HepG2 (cell line): ENCODE results near the gene HSD3B7.

Experiments
- CBX5 ChIP-seq: sonication (generic); formaldehyde crosslinking; IDR thresholded peaks from 2 replicates; pipeline ENCODE4 v1.4.0; 2020; ENCODE audit warnings: missing genetic modification reagents, borderline replicate concordance
- IKZF4 ChIP-seq: sonication (generic); formaldehyde crosslinking; IDR thresholded peaks from 2 replicates; pipeline ENCODE4 v1.5.1; 2020; ENCODE audit warnings: borderline replicate concordance, mild to moderate bottlenecking, low read depth, missing genetic modification reagents; ENCODE audit errors: not compliant biosample characterization
- JUN ChIP-seq: sonication (generic); formaldehyde crosslinking; IDR thresholded peaks from 2 replicates; pipeline ENCODE4 v1.4.0; 2020; ENCODE audit warnings: mild to moderate bottlenecking, missing genetic modification reagents
- TP53 ChIP-seq: sonication (generic); formaldehyde crosslinking; conservative IDR thresholded peaks from 2 replicates; pipeline ENCODE4 v1.4.0; 2020; ENCODE audit warnings: missing genetic modification reagents
- ZNF446 ChIP-seq: sonication (generic); formaldehyde crosslinking; IDR thresholded peaks from 2 replicates; pipeline ENCODE4 v1.5.0; 2020; ENCODE audit warnings: mild to moderate bottlenecking, missing genetic modification reagents
- TF ChIP-seq, protein P1 (sequence below): sonication (generic); formaldehyde crosslinking; IDR thresholded peaks from 2 replicates; pipeline ENCODE4 v1.5.0; 2020; ENCODE audit warnings: mild to moderate bottlenecking, missing genetic modification reagents
- TF ChIP-seq, protein P2 (sequence below): sonication (generic); formaldehyde crosslinking; IDR thresholded peaks from 2 replicates; pipeline ENCODE4 v1.5.0; 2020; ENCODE audit warnings: mild to moderate bottlenecking, missing genetic modification reagents, moderate library complexity

DNA sequence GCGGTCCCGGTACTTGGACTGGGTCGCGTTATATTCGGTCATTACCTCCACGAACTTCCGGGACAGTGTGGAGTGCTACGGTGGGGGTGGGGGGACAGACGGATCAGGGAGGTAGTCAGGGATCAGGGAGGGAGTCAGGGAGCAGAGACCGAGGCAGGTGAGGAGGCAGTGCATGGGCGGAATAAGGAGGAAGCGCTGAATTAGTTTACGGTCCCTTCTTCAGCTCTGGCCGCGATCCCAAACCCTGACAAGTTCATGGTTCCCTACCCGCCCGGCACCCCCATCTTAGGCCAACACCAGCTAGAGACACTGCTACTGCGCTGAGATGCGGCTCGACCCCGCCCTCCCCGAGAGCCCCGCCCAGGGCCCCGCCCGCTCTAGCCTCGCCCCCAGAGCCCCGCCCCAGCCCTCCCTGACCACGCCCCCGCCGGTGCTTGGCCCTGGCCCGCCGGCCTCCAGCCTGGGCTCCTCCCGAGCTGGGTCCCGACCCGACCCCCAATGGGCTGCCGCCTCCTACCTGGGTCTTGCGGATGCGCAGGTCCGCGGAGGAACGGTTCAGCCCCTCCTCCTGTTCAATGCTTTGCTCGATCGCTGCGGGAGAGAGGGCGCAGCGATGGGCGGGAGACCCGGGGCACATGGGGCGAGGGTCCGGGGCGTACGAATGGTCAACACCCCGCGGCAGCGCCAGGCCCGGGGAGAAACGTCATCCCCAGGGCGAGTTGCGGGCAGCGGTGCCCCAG lies 12.1 kb downstream of the HSD3B7 start:
- TF ChIP-seq, protein P1, sequence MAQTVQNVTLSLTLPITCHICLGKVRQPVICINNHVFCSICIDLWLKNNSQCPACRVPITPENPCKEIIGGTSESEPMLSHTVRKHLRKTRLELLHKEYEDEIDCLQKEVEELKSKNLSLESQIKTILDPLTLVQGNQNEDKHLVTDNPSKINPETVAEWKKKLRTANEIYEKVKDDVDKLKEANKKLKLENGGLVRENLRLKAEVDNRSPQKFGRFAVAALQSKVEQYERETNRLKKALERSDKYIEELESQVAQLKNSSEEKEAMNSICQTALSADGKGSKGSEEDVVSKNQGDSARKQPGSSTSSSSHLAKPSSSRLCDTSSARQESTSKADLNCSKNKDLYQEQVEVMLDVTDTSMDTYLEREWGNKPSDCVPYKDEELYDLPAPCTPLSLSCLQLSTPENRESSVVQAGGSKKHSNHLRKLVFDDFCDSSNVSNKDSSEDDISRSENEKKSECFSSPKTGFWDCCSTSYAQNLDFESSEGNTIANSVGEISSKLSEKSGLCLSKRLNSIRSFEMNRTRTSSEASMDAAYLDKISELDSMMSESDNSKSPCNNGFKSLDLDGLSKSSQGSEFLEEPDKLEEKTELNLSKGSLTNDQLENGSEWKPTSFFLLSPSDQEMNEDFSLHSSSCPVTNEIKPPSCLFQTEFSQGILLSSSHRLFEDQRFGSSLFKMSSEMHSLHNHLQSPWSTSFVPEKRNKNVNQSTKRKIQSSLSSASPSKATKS (CRISPR knock-in tag), result no peak; the same call in 1 of the 2 replicates
- no peak for TF ChIP-seq CBX5
- peak; percentile 20; the same call in 1 of the 2 replicates for TF ChIP-seq JUN (CRISPR knock-in tag)
- TF ChIP-seq, protein P2, sequence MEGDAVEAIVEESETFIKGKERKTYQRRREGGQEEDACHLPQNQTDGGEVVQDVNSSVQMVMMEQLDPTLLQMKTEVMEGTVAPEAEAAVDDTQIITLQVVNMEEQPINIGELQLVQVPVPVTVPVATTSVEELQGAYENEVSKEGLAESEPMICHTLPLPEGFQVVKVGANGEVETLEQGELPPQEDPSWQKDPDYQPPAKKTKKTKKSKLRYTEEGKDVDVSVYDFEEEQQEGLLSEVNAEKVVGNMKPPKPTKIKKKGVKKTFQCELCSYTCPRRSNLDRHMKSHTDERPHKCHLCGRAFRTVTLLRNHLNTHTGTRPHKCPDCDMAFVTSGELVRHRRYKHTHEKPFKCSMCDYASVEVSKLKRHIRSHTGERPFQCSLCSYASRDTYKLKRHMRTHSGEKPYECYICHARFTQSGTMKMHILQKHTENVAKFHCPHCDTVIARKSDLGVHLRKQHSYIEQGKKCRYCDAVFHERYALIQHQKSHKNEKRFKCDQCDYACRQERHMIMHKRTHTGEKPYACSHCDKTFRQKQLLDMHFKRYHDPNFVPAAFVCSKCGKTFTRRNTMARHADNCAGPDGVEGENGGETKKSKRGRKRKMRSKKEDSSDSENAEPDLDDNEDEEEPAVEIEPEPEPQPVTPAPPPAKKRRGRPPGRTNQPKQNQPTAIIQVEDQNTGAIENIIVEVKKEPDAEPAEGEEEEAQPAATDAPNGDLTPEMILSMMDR (CRISPR knock-in tag), result peak; percentile 43
- TF ChIP-seq IKZF4, result no peak
- no peak for TF ChIP-seq TP53 (CRISPR knock-in tag)
- TF ChIP-seq ZNF446 (CRISPR knock-in tag), result no peak
